GM18505 (cell line): ENCODE data around the gene TIGAR.
A peak's percentile ranks its signal among the peaks of the same experiment; 100 is the strongest.

ENCODE experiments used
- ATAC-seq: cut with Tn5 transposase; IDR thresholded peaks from one replicate; pipeline ENCODE4 v1.9.1; 2021; ENCODE audit not compliant: unreplicated experiment
- POLR2A ChIP-seq: IDR thresholded peaks from 4 replicates; pipeline ENCODE4 v1.6.1; 2011; ENCODE audit warnings: borderline replicate concordance; ENCODE audit not compliant: insufficient read depth, insufficient read length; ENCODE audit errors: extremely low read depth

TIGAR gene

GRCh38 chr12:4301932-4302501, 19.0 kb upstream of the TIGAR start:
- no peak for TF ChIP-seq POLR2A
- ATAC-seq, result no peak

- no peak for ATAC-seq
- no peak for TF ChIP-seq POLR2A
Observed at GRCh38 chr12:4302881-4303280, 18.1 kb upstream of the TIGAR start.

GRCh38 chr12:4303750-4304149, 17.3 kb upstream of the TIGAR start:
- TF ChIP-seq POLR2A, result no peak
- no peak for ATAC-seq

GRCh38 chr12:4307593-4308333, 13.2 kb upstream of the TIGAR start:
- no peak for ATAC-seq
- no peak for TF ChIP-seq POLR2A

GRCh38 chr12:4308334-4308950, 12.6 kb upstream of the TIGAR start:
- no peak for ATAC-seq
- TF ChIP-seq POLR2A, result no peak

GRCh38 chr12:4311776-4312175, 9.2 kb upstream of the TIGAR start:
- TF ChIP-seq POLR2A, result no peak
- ATAC-seq, result no peak

GRCh38 chr12:4312251-4312650, 8.8 kb upstream of the TIGAR start:
- no peak for TF ChIP-seq POLR2A
- ATAC-seq, result no peak

- peak; percentile 33 for ATAC-seq
Observed at GRCh38 chr12:4320497-4320852, 538 bp upstream of the TIGAR start.

GRCh38 chr12:4322726-4323125, 1.7 kb downstream of the TIGAR start:
- no peak for TF ChIP-seq POLR2A
- ATAC-seq, result no peak

More at GRCh38 chr12:4320497-4320852, 538 bp upstream of the TIGAR start:
- no peak for TF ChIP-seq POLR2A

- TF ChIP-seq POLR2A, result no peak
- no peak for ATAC-seq
Observed at GRCh38 chr12:4323396-4323795, 2.4 kb downstream of the TIGAR start.

GRCh38 chr12:4324366-4324765, 3.4 kb downstream of the TIGAR start:
- ATAC-seq, result no peak

GRCh38 chr12:4325966-4326365, 5.0 kb downstream of the TIGAR start:
- no peak for TF ChIP-seq POLR2A
- no peak for ATAC-seq

More at GRCh38 chr12:4324366-4324765, 3.4 kb downstream of the TIGAR start:
- no peak for TF ChIP-seq POLR2A

GRCh38 chr12:4327293-4327692, 6.3 kb downstream of the TIGAR start:
- no peak for TF ChIP-seq POLR2A
- no peak for ATAC-seq

GRCh38 chr12:4330203-4330602, 9.2 kb downstream of the TIGAR start:
- no peak for TF ChIP-seq POLR2A
- ATAC-seq, result no peak

- no peak for TF ChIP-seq POLR2A
- no peak for ATAC-seq
Observed at GRCh38 chr12:4331221-4331620, 10.2 kb downstream of the TIGAR start.

- TF ChIP-seq POLR2A, result no peak
- no peak for ATAC-seq
Observed at GRCh38 chr12:4331842-4332241, 10.8 kb downstream of the TIGAR start.
